Measurements from ENCODE around the gene BLMH.

BLMH gene, protein sequence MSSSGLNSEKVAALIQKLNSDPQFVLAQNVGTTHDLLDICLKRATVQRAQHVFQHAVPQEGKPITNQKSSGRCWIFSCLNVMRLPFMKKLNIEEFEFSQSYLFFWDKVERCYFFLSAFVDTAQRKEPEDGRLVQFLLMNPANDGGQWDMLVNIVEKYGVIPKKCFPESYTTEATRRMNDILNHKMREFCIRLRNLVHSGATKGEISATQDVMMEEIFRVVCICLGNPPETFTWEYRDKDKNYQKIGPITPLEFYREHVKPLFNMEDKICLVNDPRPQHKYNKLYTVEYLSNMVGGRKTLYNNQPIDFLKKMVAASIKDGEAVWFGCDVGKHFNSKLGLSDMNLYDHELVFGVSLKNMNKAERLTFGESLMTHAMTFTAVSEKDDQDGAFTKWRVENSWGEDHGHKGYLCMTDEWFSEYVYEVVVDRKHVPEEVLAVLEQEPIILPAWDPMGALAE

DNA sequence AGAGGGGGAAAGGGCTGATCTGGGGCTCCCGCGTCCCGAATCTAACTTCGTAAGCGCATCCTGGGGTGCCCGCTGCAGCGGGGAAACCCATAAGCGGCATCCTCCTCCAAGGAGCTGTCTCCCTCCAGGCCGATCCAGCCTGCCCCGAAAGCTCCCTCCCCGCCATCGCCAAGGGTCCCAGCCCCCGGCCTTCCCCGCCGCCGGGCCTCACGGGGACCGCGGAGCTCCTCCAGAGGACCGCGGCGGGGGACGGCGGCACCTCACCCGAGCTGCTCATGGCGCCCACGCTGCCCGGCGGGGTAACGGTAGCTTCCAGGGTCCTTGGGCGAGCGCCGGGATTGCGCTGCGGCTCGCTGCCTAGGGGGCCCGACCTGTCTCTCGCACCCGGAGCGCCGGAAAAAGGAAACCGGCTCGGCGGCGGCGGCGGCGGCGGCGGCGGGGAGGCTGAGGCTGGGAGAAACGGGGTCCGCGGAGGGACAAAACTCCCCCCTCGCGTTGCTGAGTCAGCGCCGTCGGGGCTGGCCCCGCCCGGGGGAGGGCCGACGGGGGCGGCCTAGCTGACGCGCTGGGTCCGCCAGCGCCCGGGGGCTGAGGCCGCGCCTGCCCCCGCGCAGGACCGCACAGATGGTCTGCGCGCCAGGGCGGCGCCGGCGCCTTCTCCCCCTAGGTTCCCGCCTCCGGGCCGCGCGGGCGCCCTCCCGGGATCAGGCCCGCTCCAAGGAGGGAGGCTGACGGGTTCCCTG is at the start of gene BLMH:
BLMH (minus strand) TSS at position 402 of the 743 bp plus-strand sequence; CDS start at position 277, 125 bp downstream.
- no peaks in the 10 kb centered on the region for H3K27me3 ChIP-seq (ENCODE audit: control insufficient read depth, insufficient read depth, low read length)

DNA sequence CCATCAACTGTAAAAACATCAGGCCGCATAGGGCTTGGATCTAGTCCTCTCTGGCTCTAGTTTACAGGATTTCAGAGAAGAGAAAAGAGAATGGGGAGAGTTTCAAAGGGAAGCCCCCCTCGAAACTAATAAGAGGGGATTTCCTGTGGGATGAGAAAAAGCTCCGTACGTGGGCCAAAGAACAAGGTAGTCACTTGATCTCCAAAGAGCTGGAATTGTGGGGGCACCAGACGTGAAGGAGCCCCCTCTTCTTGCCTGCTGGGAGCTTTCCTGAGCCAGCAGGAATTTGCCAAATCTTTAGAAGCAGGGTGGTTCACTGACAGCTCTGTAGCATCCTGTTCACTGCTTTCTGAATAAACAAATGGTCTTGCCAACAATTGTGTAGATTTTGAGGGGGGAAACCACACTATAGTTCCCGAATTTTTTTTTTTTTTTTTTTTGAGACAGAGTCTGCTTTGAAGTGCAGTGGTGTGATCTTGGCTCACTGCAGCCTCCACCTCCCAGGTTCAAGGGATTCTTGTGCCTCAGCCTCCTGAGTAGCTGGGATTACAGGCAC is 49.1 kb upstream of the BLMH start:
- TF ChIP-seq, protein P1, sequence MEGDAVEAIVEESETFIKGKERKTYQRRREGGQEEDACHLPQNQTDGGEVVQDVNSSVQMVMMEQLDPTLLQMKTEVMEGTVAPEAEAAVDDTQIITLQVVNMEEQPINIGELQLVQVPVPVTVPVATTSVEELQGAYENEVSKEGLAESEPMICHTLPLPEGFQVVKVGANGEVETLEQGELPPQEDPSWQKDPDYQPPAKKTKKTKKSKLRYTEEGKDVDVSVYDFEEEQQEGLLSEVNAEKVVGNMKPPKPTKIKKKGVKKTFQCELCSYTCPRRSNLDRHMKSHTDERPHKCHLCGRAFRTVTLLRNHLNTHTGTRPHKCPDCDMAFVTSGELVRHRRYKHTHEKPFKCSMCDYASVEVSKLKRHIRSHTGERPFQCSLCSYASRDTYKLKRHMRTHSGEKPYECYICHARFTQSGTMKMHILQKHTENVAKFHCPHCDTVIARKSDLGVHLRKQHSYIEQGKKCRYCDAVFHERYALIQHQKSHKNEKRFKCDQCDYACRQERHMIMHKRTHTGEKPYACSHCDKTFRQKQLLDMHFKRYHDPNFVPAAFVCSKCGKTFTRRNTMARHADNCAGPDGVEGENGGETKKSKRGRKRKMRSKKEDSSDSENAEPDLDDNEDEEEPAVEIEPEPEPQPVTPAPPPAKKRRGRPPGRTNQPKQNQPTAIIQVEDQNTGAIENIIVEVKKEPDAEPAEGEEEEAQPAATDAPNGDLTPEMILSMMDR (IDR thresholded peaks at IDR 0.05), result no peak
- Histone ChIP-seq H3K27ac (peak overlapping the region; percentile 59), H3K9ac (no peak overlapping the region)

More for the DNA sequence above, at the start of gene BLMH:
- H3K9ac ChIP-seq, result peak within 1 kb of the TSS; percentile 21
- H3K4me3 ChIP-seq (ENCODE audit: low read depth, low read length), result peak within 1 kb of the TSS; percentile 71
- peaks cover 7% of the 10 kb centered on the region for H3K79me2 ChIP-seq
- peak within 1 kb of the TSS; percentile 57 for H3K27ac ChIP-seq
- H3K36me3 ChIP-seq (ENCODE audit: control insufficient read depth, insufficient read depth, low read length), result no peaks in the 10 kb centered on the region
- H3K9me3 ChIP-seq (ENCODE audit: control insufficient read depth, low read length), result no peaks in the 10 kb centered on the region
- peaks cover 9% of the 10 kb centered on the region for H3K4me1 ChIP-seq
- peak within 1 kb of the TSS; percentile 57 for H3K4me2 ChIP-seq (ENCODE audit: low read length)
- TF ChIP-seq, protein P1 (IDR thresholded peaks at IDR 0.05), result no peak
- peak within 1 kb of the TSS; percentile 99 for H2AFZ ChIP-seq

DNA sequence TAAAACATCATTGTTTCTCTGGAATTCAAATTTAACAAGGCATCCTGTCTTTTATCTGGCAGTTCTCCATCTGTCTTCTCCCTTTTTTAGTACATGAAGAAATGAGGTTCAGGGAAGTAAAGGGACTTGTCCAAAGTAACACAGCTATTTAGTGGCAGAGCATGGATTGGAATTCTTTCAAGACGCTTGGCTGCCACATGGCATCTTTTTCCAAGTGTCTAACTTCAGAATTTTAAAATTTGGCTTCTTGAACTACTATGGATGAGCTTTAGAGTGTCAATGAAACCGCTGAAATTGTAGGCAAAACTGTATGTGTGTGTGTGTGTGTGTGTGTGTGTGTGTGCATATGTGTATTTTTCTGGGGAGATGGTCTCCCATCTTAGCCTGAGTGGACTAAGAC is 47.3 kb upstream of the BLMH start:
- peaks cover 5% of the 10 kb centered on the region for H3K4me1 ChIP-seq
- H2AFZ ChIP-seq, result no peak overlapping the region
- no peaks in the 10 kb centered on the region for H3K27me3 ChIP-seq (ENCODE audit: control insufficient read depth, insufficient read depth, low read length)
- no peak overlapping the region for H3K4me2 ChIP-seq (ENCODE audit: low read length)
- no peak overlapping the region for H3K27ac ChIP-seq
- H3K9me3 ChIP-seq (ENCODE audit: control insufficient read depth, low read length), result no peaks in the 10 kb centered on the region
- no peaks in the 10 kb centered on the region for H3K36me3 ChIP-seq (ENCODE audit: control insufficient read depth, insufficient read depth, low read length)
- H3K79me2 ChIP-seq, result no peaks in the 10 kb centered on the region
- H3K9ac ChIP-seq, result no peak overlapping the region
- TF ChIP-seq, protein P1 (IDR thresholded peaks at IDR 0.05), result no peak
- H3K4me3 ChIP-seq (ENCODE audit: low read depth, low read length), result no peak overlapping the region

More for the DNA sequence above, 49.1 kb upstream of the BLMH start:
- Histone ChIP-seq H3K4me2 (ENCODE audit: low read length) (peak overlapping the region; percentile 16), H3K9me3 (ENCODE audit: control insufficient read depth, low read length) (no peaks in the 10 kb centered on the region), H2AFZ (peak overlapping the region; percentile 59), H3K27me3 (ENCODE audit: control insufficient read depth, insufficient read depth, low read length) (no peaks in the 10 kb centered on the region), H3K36me3 (ENCODE audit: control insufficient read depth, insufficient read depth, low read length) (no peaks in the 10 kb centered on the region), H3K79me2 (no peaks in the 10 kb centered on the region), H3K4me1 (peaks cover 15% of the 10 kb centered on the region), H3K4me3 (ENCODE audit: low read depth, low read length) (peak overlapping the region; percentile 5)

DNA sequence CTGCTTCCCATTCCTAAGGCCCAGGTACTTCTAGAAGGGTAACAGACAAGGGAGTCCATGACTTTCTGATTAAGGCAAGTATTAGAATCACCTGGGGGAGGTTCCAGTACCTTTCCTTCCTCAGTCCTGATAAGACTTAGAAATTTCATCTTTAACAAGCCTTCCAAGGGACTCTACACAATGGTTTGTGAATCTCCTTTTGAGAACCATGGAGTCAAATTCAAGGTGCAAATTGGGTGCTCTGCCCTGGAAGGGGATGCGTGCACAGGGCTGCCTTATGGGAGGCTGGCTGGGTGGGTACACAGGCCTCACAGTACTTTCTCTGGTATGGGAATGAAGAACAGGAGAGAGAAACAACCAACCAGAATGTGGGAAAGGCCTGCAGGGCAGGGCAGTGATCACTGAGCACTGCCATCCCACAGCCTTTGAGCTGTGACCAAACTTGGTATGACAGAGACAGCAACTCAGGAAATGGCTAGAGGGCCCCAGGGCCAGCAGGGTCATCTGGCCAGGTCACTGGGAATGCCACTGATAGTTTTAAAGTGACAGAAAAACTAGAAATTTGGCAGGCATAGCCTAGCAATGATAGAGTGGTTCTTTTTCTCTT is 45.8 kb upstream of the BLMH start:
- Histone ChIP-seq H3K9me3 (ENCODE audit: control insufficient read depth, low read length) (no peaks in the 10 kb centered on the region), H3K27ac (no peak overlapping the region), H3K4me3 (ENCODE audit: low read depth, low read length) (no peak overlapping the region), H3K4me2 (ENCODE audit: low read length) (no peak overlapping the region), H3K4me1 (no peaks in the 10 kb centered on the region), H3K36me3 (ENCODE audit: control insufficient read depth, insufficient read depth, low read length) (no peaks in the 10 kb centered on the region), H2AFZ (no peak overlapping the region), H3K9ac (no peak overlapping the region), H3K79me2 (no peaks in the 10 kb centered on the region), H3K27me3 (ENCODE audit: control insufficient read depth, insufficient read depth, low read length) (no peaks in the 10 kb centered on the region)
- TF ChIP-seq, protein P1 (IDR thresholded peaks at IDR 0.05), result no peak
